Fibroblast of villous mesenchyme (primary cell): ENCODE data around the gene GARIN5B. TPM values are rescaled to one million over a fixed set of nuclear protein-coding genes. Genes with fewer than 3 reads are reported as not detected.

Experiments
- DNase-seq: peaks from one replicate; pipeline ENCODE4 v3.0.0-alpha.2; 2010; ENCODE audit warnings: low read depth
- H3K4me3 ChIP-seq: 2 replicates; pipeline ENCODE4 v1.5.1; 2011; ENCODE audit warnings: low read depth, mild to moderate bottlenecking, low read length
- total RNA-seq: library from RNA; depleted of rRNA; stranded (reverse); fragments of >200 nt; gene quantifications from 2 replicates; pipeline ENCODE4 v1.2.3, GENCODE V29; 2012
- TF ChIP-seq, protein P1 (sequence below): IDR thresholded peaks from 2 replicates; pipeline ENCODE4 v1.5.1; 2012; ENCODE audit warnings: low read depth, mild to moderate bottlenecking, low read length; ENCODE audit not compliant: insufficient read depth

The GARIN5B gene
- total RNA-seq, 1 donor, result not detected

DNA sequence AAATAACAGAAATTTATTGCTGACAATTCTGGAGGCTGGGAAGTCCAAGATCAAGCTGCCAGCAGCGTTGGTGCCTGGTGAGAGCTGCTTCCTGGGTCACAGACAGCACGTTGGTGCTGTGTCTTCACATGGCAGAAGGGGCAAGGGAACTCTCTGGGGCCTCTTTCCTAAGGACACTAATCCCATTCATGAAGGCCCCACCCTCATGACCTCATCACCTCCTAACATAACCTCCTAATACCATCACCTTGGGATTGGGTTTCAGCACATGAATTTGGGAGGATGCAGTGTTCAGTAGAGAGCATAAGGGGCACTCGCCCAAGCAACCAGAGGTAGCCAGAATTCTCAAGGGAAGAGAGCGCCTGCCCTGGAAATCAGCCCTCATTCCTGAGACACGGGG is 53.6 kb downstream of the GARIN5B start:
- no peak for DNase-seq
- TF ChIP-seq, protein P1, sequence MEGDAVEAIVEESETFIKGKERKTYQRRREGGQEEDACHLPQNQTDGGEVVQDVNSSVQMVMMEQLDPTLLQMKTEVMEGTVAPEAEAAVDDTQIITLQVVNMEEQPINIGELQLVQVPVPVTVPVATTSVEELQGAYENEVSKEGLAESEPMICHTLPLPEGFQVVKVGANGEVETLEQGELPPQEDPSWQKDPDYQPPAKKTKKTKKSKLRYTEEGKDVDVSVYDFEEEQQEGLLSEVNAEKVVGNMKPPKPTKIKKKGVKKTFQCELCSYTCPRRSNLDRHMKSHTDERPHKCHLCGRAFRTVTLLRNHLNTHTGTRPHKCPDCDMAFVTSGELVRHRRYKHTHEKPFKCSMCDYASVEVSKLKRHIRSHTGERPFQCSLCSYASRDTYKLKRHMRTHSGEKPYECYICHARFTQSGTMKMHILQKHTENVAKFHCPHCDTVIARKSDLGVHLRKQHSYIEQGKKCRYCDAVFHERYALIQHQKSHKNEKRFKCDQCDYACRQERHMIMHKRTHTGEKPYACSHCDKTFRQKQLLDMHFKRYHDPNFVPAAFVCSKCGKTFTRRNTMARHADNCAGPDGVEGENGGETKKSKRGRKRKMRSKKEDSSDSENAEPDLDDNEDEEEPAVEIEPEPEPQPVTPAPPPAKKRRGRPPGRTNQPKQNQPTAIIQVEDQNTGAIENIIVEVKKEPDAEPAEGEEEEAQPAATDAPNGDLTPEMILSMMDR, result no peak
- no peak overlapping the region for H3K4me3 ChIP-seq

DNA sequence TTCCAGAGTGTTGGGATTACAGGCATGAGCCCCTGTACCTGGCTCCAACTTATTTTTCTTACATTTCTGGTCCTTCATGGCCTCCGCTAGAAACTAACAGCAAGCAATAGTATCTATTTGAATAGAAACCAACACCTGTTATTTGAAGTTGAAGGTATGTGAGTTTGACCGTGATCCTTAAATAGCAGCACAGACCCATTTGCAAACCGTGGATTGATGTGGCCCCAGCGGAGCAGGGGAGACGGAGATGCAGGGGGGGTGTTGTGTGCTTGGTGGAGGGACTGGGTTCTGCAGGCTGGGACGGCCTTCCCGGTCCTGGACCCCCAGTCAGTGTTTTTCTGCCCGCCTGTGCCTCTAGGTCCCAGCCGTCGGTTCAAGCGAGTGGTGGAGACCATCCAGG is 54.8 kb downstream of the GARIN5B start:
- TF ChIP-seq, protein P1, result no peak
- DNase-seq, result no peak
- no peak overlapping the region for H3K4me3 ChIP-seq

DNA sequence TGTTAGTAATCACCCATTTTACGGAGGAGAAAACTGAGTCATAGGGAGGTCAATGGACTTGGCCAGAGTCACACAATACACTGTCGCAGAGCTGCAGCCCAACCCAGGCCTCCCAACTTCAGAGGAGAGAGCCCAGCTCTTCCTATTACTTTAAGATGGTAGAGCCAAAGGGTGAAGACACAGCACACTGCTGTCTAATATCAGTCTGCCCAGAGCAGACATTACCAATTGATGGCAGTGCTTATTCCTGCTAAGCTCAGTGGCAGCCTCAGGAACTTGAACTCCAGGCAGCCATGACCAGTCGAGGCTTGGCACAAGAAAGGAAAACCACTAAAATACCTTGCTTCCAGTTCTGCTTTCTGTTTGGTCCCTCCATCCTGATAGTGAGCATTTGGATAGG is 56.3 kb downstream of the GARIN5B start:
- no peak overlapping the region for H3K4me3 ChIP-seq
- DNase-seq, result no peak
- TF ChIP-seq, protein P1, result no peak

DNA sequence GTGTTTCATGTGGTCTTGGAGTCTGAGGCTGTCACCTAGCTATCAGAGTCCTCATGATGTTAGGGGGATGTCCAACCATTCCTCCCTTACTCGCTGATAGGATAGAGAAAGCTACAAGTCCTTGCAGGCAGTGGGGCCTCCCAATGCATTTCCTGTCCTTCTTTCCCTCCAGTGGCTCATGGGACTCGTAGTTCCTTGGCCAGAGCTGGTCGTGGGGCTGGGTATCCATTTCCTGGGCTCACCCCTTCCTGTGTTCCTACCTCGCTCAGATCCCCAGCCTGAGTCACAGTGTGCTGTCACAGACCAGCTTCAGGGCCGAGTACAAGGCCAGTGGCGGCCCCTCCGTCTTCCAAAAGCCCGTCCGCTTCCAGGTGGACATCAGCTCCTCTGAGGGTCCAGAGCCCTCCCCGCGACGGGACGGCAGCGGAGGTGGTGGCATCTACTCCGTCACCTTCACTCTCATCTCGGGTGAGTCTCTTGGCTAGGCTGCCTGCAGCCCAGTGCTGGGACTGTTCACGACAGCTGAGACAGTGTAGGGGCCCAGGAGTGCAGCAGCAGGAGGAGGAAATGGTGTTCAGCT is 57.0 kb downstream of the GARIN5B start:
- peak; percentile 43 for DNase-seq
- TF ChIP-seq, protein P1, result no peak
- H3K4me3 ChIP-seq, result peak overlapping the region; percentile 41

DNA sequence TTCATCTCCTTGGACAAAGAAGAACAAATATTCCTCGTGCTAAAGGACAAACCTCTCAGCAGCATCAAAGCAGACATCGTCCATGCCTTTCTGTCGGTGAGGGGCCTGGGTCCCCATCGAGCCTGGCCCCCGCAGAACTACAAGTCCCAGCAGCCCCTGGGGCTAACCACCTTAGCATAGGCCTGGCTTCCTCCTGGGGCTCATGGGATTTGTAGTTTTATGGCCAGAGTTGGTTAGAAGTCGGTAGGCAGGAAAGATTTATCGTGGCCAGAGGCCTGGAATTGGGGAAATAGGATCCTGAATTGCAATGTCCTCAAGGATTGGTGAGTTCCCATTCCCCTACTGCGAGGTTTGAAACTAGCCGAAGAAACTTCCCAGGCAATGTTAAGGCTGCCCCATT is 57.6 kb downstream of the GARIN5B start:
- peak; percentile 32 for DNase-seq
- H3K4me3 ChIP-seq, result no peak overlapping the region
- TF ChIP-seq, protein P1, result no peak

DNA sequence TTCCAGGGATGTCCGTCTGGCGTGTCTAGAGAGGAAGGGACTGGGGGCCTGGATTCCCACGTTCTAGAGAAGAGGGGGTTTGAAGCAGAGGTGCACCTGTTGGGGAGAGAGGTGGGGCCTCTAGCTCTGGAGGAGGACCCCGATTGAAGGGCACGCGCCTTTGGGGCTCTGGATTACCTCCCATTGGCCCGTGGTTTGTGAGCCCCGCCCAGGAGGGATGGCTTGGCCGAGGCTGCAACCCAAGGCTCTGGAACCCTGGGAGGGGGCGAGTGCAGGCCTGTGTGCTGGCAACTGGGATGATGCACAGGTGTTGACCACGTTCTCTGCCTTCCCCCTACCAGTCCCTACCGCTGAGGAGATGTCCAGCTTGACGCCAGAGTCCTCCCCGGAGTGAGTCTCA is 58.1 kb downstream of the GARIN5B start:
- TF ChIP-seq, protein P1, result no peak
- no peak overlapping the region for H3K4me3 ChIP-seq
- no peak for DNase-seq

Other genes starting within 250 kb of the GARIN5B start
- 49.7 and 69.9 TPM in 2 replicates for gene PPP1R12C, start 245.6 kb downstream of the GARIN5B start, total RNA-seq
- gene TNNT1, start 214.1 kb downstream of the GARIN5B start, total RNA-seq, result under 0.01 and 0.64 TPM in 2 replicates
- not detected in 2 replicates for gene TNNI3, start 205.5 kb downstream of the GARIN5B start, total RNA-seq
- under 0.01 TPM in 1 of 2 replicates, not detected in the other for gene DNAAF3, start 196.6 kb downstream of the GARIN5B start, total RNA-seq
- gene SYT5, start 183.0 kb downstream of the GARIN5B start, total RNA-seq, result under 0.01 and 0.86 TPM in 2 replicates
- gene PTPRH, start 153.8 kb downstream of the GARIN5B start, total RNA-seq, result 3.9 and 7.1 TPM in 2 replicates
- 1.6 and 1.7 TPM in 2 replicates for gene TMEM86B, start 134.5 kb downstream of the GARIN5B start, total RNA-seq
- 35.1 and 38.9 TPM in 2 replicates for gene PPP6R1, start 104.2 kb downstream of the GARIN5B start, total RNA-seq
- gene HSPBP1, start 83.2 kb downstream of the GARIN5B start, total RNA-seq, result 25.0 and 31.9 TPM in 2 replicates
- gene BRSK1, start 79.3 kb downstream of the GARIN5B start, total RNA-seq, result 5.6 and 6.1 TPM in 2 replicates
- gene TMEM150B, start 37.9 kb downstream of the GARIN5B start, total RNA-seq, result not detected in 2 replicates
- 6.9 and 8.7 TPM in 2 replicates for gene KMT5C, start 23.4 kb downstream of the GARIN5B start, total RNA-seq
- gene COX6B2, start 8.5 kb downstream of the GARIN5B start, total RNA-seq, result under 0.01 TPM in 1 of 2 replicates, not detected in the other
- gene IL11, start 7.2 kb upstream of the GARIN5B start, total RNA-seq, result 3.0 and 5.2 TPM in 2 replicates
- not detected in 2 replicates for gene TMEM190, start 13.6 kb upstream of the GARIN5B start, total RNA-seq
- not detected in 2 replicates for gene TMEM238, start 21.0 kb upstream of the GARIN5B start, total RNA-seq
- gene RPL28, start 22.7 kb upstream of the GARIN5B start, total RNA-seq, result 124 and 164 TPM in 2 replicates
- 108 and 155 TPM in 2 replicates for gene UBE2S, start 44.5 kb upstream of the GARIN5B start, total RNA-seq
- not detected in 2 replicates for gene SHISA7, start 80.0 kb upstream of the GARIN5B start, total RNA-seq
- 57.9 and 74.4 TPM in 2 replicates for gene ISOC2, start 98.4 kb upstream of the GARIN5B start, total RNA-seq
- gene C19orf85, start 101.5 kb upstream of the GARIN5B start, total RNA-seq, result not detected in 2 replicates
- 0.86 and 2.6 TPM in 2 replicates for gene ZNF628, start 113.4 kb upstream of the GARIN5B start, total RNA-seq
- 18.1 and 20.3 TPM in 2 replicates for gene NAT14, start 121.9 kb upstream of the GARIN5B start, total RNA-seq
- 21.2 and 23.2 TPM in 2 replicates for gene SSC5D, start 125.2 kb upstream of the GARIN5B start, total RNA-seq
- not detected in 2 replicates for gene SBK2, start 173.9 kb upstream of the GARIN5B start, total RNA-seq
- under 0.01 TPM in 2 replicates for gene SBK3, start 182.3 kb upstream of the GARIN5B start, total RNA-seq
- 5.6 and 7.7 TPM in 2 replicates for gene ZNF579, start 217.6 kb upstream of the GARIN5B start, total RNA-seq
- 4.3 and 5.2 TPM in 2 replicates for gene FIZ1, start 236.3 kb upstream of the GARIN5B start, total RNA-seq
- gene ZNF524, start 237.0 kb upstream of the GARIN5B start, total RNA-seq, result 4.7 and 6.4 TPM in 2 replicates
- 1.3 and 1.9 TPM in 2 replicates for gene ZNF865, start 242.4 kb upstream of the GARIN5B start, total RNA-seq